ENCODE results near the gene LMO4.

DNA sequence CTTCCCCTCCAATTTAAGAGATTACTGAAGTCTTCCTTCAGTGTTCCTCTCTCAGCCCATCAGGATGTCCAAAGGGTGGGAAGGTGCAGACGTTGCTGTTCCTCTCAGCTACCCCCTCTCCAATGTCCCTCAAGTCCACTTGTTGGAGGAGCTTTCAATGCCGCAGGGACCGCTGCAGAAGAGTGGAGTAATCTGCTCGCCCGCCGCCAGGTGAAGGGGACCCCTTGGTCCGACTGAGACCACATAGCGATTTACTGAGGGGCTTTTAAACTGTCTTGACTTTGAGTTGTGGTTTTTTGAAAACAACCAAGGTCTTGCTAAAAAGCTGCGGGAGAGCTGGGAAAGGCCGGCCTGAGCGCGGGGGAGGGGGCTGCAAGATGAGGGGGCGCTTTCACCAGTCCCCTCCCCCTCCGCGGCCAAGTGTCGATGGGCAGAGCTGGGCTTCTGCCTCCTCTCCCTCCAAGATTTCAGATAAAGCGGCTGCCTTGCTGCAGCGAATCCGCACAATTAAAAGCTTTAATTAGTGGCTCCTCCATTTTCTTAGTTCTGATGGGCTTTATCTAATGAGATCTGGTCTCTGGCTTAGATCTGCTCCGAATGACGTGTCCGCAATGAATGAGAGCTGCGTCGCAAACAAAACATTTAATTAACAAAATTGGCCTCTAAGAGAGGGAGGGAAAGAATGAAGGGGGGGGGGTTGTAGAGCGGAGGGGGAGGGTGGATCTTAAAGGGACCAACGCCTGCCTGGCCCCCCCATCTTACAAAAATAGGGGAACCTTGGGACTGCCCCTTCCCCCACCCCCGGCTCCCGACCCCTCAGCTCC lies 5.9 kb downstream of the LMO4 start:
- TF ChIP-seq, protein P1, sequence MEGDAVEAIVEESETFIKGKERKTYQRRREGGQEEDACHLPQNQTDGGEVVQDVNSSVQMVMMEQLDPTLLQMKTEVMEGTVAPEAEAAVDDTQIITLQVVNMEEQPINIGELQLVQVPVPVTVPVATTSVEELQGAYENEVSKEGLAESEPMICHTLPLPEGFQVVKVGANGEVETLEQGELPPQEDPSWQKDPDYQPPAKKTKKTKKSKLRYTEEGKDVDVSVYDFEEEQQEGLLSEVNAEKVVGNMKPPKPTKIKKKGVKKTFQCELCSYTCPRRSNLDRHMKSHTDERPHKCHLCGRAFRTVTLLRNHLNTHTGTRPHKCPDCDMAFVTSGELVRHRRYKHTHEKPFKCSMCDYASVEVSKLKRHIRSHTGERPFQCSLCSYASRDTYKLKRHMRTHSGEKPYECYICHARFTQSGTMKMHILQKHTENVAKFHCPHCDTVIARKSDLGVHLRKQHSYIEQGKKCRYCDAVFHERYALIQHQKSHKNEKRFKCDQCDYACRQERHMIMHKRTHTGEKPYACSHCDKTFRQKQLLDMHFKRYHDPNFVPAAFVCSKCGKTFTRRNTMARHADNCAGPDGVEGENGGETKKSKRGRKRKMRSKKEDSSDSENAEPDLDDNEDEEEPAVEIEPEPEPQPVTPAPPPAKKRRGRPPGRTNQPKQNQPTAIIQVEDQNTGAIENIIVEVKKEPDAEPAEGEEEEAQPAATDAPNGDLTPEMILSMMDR (optimal IDR thresholded peaks at IDR 0.05 in 1 of 3, IDR thresholded peaks at IDR 0.05 in 1 of 3, conservative IDR thresholded peaks at IDR 0.05 in 1 of 3; ENCODE audit: extremely low read depth in 1 of 3, insufficient read depth in 2 of 3, low read length in 3 of 3) = no peak
- no peak for TF ChIP-seq EZH2 (IDR thresholded peaks at IDR 0.05; ENCODE audit: low read length)
